GM08714 (cell line): Measurements from ENCODE around the gene RANBP10.
"Not testable (repeated sequence)": the region's sequence is repeated elsewhere in the genome, so short reads cannot be mapped to it uniquely, and the experiment has no call there.

Experiments used
- H3K4me3 ChIP-seq: fragments of 200-500 bp; sonication (Bioruptor generic); 2 replicates; pipeline ENCODE4 v1.5.1; 2014; ENCODE audit warnings: mild to moderate bottlenecking, low read length, inconsistent platforms
- ZNF274 ChIP-seq: IDR thresholded peaks from 2 replicates; pipeline ENCODE4 v1.6.1; 2012; ENCODE audit warnings: mild to moderate bottlenecking, low read depth, low read length

The RANBP10 gene

GRCh38 chr16:67710607-67711006 is 95.8 kb downstream of the RANBP10 start:
- no peak for TF ChIP-seq ZNF274

DNA sequence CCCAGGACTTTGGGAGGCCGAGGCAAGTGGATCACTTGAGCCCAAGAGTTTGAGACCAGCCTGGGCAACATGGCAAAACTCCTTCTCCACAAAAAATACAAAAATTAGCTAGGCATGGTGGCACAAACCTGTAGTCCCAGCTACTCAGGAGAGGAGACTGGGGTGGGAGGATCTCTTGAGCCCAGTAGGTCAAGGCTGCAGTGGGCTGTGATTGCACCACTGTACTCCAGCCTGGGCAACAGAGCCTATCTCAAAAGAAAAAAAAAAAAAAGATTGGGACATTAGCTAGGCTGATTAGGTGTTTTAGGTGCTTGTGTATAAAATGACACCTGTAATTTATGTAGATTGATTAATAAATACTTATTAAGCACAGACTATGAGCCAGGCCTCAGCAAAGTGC is 97.3 kb downstream of the RANBP10 start:
- no peak for TF ChIP-seq ZNF274
- no peak overlapping the region for H3K4me3 ChIP-seq

More at GRCh38 chr16:67710607-67711006, 95.8 kb downstream of the RANBP10 start:
- no peak overlapping the region for H3K4me3 ChIP-seq

DNA sequence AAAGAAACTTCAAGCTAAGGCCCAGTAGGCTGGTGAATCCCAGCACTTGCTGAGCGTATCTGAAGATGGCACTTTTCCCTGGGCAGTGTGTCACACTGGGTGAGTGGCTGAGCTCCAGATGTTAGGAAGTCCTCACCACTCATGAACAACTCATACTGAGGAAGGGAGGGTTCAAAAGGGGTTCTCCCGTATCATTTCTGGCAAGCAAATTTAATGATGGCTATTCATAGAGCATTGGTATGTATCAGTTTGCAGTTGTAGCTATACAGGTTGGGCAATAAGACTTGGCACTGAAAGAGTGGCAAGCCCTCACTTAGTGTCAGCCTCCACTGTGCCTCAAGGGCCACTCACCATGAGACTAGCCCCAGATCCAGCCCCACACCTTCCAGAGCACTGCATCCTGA is 98.0 kb downstream of the RANBP10 start:
- no peak overlapping the region for H3K4me3 ChIP-seq
- no peak for TF ChIP-seq ZNF274

DNA sequence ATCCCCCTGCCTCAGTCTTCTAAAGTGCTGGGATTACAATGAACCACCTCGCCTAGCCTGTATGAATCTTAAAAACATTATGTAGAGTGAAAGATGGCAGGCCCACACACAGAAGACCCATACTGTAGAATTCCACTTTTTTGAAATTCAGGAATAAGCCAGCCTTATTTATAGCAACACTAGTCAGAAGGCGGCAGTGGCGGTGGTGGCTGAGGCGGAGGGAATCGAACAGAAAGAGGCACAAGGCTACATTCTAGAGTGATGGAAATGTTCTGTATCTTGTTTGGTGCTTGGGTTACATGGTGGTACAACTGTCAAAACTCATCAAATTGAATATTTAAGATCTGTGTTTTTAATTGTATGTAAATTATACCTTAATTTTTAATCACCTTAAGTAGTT is 98.6 kb downstream of the RANBP10 start:
- TF ChIP-seq ZNF274, result no peak
- no peak overlapping the region for H3K4me3 ChIP-seq

DNA sequence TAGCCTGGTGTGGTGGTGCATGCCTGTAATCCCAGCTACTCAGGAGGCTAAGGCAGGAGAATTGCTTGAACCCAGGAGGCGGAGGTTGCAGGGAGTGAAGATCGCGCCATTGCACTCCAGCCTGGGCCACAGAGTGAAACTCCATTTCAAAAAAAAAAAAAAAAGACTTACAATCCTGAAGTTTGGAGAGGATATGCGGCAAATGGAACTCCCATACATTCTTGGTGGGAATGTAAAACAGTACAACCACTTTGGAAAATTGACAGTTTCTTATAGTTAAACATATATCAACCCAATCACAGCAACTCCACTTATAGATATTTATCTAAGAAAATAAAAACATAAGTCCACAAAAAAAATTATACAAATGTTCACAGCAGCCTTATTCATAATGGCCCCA is 99.2 kb downstream of the RANBP10 start:
- no peak overlapping the region for H3K4me3 ChIP-seq
- TF ChIP-seq ZNF274, result no peak

- TF ChIP-seq ZNF274, result no peak
- H3K4me3 ChIP-seq, result no peak overlapping the region
Measured at GRCh38 chr16:67704110-67704509, 102.2 kb downstream of the RANBP10 start.

DNA sequence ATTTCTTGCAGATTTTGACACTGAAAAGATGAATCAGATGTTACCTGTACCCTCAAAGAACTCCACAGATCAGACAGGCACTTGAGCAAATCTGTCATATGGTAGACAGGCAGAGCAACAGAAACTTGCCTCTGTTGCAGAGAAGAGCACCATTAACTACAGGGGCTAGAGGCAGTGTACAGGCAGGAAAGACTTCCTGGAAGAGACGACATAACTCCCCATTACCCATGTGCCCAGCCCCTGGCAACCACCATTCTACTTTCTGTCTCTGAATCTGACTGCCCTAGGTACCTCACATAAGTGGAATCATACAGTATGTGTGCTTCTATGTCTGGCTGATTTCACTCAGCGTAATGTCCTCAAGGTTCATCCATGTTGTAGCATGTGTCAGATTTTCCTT is 102.7 kb downstream of the RANBP10 start:
- TF ChIP-seq ZNF274, result no peak

GRCh38 chr16:67702130-67702529 is 104.2 kb downstream of the RANBP10 start:
- TF ChIP-seq ZNF274, result no peak
- H3K4me3 ChIP-seq, result no peak overlapping the region

More for the DNA sequence above, 102.7 kb downstream of the RANBP10 start:
- no peak overlapping the region for H3K4me3 ChIP-seq

DNA sequence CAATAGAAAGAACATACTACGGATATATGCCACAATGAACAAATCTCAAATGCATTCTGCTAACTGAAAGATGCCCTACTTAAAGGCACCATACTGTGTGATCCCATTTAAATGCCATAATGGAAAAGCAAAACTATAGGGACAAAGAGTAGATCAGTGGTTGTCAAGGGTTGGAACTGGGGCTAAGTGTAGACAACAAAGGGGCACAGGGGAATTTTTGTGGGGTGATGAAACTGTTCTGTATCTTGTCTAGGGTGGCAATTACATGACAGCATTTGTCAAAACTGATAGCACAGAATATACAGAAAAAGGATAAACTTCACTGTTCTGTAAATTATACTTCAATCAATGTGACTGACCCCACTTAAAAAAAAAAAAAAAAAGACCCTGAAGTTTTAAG is 104.9 kb downstream of the RANBP10 start:
- H3K4me3 ChIP-seq, result no peak overlapping the region
- no peak for TF ChIP-seq ZNF274

- TF ChIP-seq ZNF274, result no peak
- no peak overlapping the region for H3K4me3 ChIP-seq
Measured at GRCh38 chr16:67699265-67699664, 107.1 kb downstream of the RANBP10 start.

- no peak for TF ChIP-seq ZNF274
- H3K4me3 ChIP-seq, result no peak overlapping the region
Measured at GRCh38 chr16:67697422-67698185, 108.8 kb downstream of the RANBP10 start.

- TF ChIP-seq ZNF274, result no peak
- H3K4me3 ChIP-seq, result no peak overlapping the region
Measured at GRCh38 chr16:67694611-67695010, 111.7 kb downstream of the RANBP10 start.

GRCh38 chr16:67693517-67694285 is 112.7 kb downstream of the RANBP10 start:
- not testable (repeated sequence) for H3K4me3 ChIP-seq

DNA sequence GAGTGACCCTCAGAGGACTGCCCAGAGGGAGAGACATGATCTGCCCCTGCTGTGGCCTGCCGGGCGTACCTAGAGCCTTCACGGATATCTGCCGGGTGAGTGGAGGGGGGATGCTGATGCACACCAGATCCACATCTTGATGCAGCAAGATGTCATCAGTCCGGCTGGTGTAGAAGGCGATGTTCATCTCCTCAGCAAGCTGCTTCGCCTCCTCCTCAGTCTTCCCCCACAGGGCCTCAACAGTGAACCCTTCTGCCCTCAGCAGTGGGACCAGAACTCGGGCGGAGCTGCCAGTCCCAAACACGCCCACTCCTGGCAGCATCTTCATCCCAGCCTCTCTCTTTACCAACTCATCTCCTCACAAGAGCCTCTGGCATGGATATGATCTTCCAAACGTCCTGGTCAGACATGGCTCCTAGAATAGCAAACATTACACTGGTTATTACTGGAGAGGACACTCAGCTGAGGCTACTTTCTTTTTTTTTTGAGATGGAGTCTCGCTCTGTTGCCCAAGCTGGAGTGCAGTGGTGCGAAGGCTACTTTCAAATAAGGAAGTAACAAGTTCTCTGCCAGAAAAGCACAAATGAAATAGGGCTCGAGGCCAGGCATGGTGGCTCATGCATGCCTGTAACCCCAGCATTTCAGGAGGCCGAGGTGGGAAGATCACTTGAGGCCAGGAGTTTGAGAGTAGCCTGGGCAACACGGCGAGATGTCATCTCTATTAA is 120.8 kb downstream of the RANBP10 start:
- no peak for TF ChIP-seq ZNF274
- H3K4me3 ChIP-seq, result no peak overlapping the region

- H3K4me3 ChIP-seq, result no peak overlapping the region
- no peak for TF ChIP-seq ZNF274
Measured at GRCh38 chr16:67683767-67684166, 122.6 kb downstream of the RANBP10 start.
